NT2/D1 (cell line): Measurements from ENCODE around the gene PRDM12.
A peak's percentile ranks its signal among the peaks of the same experiment; 100 is the strongest.

ENCODE experiments used
- DNase-seq: peaks from one replicate; pipeline ENCODE4 v3.0.0-alpha.2; 2011; ENCODE audit warnings: low read depth, low spot score
- H3K27me3 ChIP-seq: 2 replicates; pipeline ENCODE4 v1.6.0; 2011; ENCODE audit warnings: mild to moderate bottlenecking; ENCODE audit not compliant: insufficient read length, insufficient read depth
- H3K36me3 ChIP-seq: 2 replicates; pipeline ENCODE4 v1.6.1; 2011; ENCODE audit warnings: mild to moderate bottlenecking, low read length, mixed read lengths; ENCODE audit not compliant: insufficient read depth, insufficient read length
- H3K4me1 ChIP-seq: 2 replicates; pipeline ENCODE4 v1.5.1; 2011; ENCODE audit not compliant: insufficient read depth, insufficient read length
- H3K4me3 ChIP-seq: 2 replicates; pipeline ENCODE4 v1.5.1; 2011; ENCODE audit warnings: low read depth; ENCODE audit not compliant: insufficient read length
- H3K9ac ChIP-seq: 2 replicates; pipeline ENCODE4 v1.6.0; 2011; ENCODE audit warnings: low read depth; ENCODE audit not compliant: insufficient read length
- H3K9me3 ChIP-seq: 2 replicates; pipeline ENCODE4 v1.5.1; 2011; ENCODE audit warnings: mild to moderate bottlenecking, low read length; ENCODE audit not compliant: insufficient read depth
- SUZ12 ChIP-seq: IDR thresholded peaks from 2 replicates; pipeline ENCODE4 v1.6.1; 2011; ENCODE audit not compliant: insufficient read length, insufficient read depth; ENCODE audit errors: extremely low read depth
- YY1 ChIP-seq: IDR thresholded peaks from 2 replicates; pipeline ENCODE4 v1.6.1; 2011; ENCODE audit not compliant: insufficient read length, insufficient read depth
- ZNF274 ChIP-seq: IDR thresholded peaks from 2 replicates; pipeline ENCODE4 v1.6.1; 2011; ENCODE audit warnings: mild to moderate bottlenecking, low read depth, low read length

PRDM12 gene

GRCh38 chr9:130627896-130628792, 36.2 kb upstream of the PRDM12 start:
- Histone ChIP-seq H3K4me1 (peaks cover 33% of the 10 kb centered on the region), H3K27me3 (no peaks in the 10 kb centered on the region), H3K36me3 (peaks cover 98% of the 10 kb centered on the region), H3K4me3 (no peak overlapping the region), H3K9ac (no peak overlapping the region), H3K9me3 (no peaks in the 10 kb centered on the region)
- DNase-seq, result no peak
- TF ChIP-seq ZNF274, result no peak

DNA sequence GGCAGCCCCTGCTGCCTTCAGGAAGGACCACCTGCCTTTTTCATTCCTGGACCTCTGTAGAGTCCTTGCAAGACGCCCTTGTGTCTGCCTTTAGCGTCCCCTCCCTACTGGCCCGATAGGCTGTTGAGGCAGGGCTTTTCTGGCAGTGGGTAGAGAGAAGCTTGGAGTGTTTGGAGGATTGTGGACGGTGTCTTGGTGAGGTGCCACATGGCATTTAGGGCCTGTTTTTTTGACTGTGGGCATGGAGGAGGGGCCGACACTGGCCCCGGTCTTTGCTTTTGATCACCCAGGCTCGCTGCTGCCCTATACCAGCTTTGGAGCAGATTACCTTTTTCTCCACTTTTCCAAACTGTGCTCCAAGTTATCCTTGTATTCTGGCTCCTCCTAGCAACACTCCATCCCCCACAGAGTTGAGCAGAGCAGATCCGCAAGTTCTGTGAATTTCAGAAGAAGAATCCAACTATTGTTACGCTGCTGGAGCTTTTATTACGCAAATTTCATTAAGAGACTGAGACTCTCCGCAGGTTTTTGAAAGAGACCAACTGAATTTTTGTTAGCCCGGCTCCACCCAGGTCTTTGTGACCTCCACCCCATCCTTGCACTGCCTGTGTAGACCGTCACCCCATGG, 34.8 kb upstream of the PRDM12 start:
- TF ChIP-seq YY1, result no peak
- TF ChIP-seq SUZ12, result no peak
- no peak for TF ChIP-seq ZNF274
- Histone ChIP-seq H3K4me1 (peaks cover 33% of the 10 kb centered on the region), H3K9me3 (no peaks in the 10 kb centered on the region), H3K9ac (no peak overlapping the region), H3K36me3 (peaks cover 98% of the 10 kb centered on the region), H3K4me3 (no peak overlapping the region), H3K27me3 (no peaks in the 10 kb centered on the region)
- peak; percentile 56 for DNase-seq

DNA sequence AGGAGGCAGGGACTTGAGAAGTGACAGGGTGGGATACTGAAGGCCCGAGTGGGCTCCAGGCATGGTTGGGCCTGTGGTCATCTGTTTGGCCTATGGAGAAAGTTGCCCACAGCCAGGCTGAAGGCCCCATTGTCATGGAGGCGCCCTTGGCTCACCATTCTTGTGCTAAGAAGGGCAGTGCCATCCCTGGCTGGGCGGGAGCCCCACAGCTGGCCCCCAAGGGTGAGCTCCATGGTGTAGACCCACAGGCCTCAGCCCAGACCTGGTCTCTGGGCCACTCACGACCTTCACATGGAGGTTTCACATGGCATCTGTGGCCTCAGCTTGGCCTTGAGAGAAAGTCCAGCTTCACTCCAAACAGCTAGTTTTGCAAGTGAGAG, 34.3 kb upstream of the PRDM12 start:
- Histone ChIP-seq H3K4me3 (no peak overlapping the region), H3K9ac (no peak overlapping the region), H3K36me3 (peaks cover 98% of the 10 kb centered on the region), H3K4me1 (peaks cover 33% of the 10 kb centered on the region), H3K9me3 (no peaks in the 10 kb centered on the region), H3K27me3 (no peaks in the 10 kb centered on the region)
- no peak for DNase-seq
- TF ChIP-seq YY1 (no peak), SUZ12 (no peak), ZNF274 (no peak)

DNA sequence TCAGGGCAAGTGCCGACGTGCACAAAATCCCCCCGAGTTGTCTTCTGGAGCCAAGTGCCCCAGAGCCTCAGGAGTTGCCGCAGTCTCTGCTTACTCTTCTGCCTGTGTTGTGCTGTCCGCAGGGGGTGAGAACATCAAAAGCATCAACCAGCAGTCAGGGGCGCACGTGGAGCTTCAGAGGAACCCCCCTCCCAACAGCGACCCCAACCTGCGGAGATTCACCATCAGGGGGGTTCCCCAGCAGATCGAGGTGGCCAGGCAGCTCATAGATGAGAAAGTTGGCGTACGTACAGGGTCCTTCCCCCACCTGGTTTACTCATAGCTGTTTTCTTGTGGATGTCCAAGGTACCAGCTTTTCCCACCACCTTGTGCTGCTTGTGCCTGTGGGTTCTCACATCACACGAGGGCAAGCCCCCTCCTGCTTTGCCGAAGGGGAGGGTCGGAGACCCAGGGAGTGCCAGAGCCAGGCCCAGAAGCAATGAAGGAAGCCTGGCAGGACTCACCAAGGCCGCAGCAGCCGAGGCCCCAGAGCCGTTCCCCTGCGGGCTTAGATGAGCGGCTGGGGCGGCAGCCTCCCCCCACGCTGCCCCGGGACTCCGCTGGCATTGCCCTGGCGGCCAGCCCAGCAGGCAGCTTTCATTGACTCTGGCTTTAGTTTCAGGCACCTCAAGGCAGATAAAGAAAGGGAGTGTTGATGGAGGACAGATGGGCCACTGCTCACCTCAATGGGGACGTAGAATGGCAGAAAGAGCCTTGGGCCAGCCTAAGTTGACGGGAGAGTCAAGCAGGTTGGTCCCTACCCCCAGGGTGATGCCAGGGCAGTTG, 33.7 kb upstream of the PRDM12 start:
- H3K9ac ChIP-seq, result no peak overlapping the region
- TF ChIP-seq SUZ12, result no peak
- no peak for DNase-seq
- H3K4me3 ChIP-seq, result no peak overlapping the region
- no peaks in the 10 kb centered on the region for H3K9me3 ChIP-seq
- H3K27me3 ChIP-seq, result no peaks in the 10 kb centered on the region
- peaks cover 32% of the 10 kb centered on the region for H3K4me1 ChIP-seq
- peaks cover 96% of the 10 kb centered on the region for H3K36me3 ChIP-seq

DNA sequence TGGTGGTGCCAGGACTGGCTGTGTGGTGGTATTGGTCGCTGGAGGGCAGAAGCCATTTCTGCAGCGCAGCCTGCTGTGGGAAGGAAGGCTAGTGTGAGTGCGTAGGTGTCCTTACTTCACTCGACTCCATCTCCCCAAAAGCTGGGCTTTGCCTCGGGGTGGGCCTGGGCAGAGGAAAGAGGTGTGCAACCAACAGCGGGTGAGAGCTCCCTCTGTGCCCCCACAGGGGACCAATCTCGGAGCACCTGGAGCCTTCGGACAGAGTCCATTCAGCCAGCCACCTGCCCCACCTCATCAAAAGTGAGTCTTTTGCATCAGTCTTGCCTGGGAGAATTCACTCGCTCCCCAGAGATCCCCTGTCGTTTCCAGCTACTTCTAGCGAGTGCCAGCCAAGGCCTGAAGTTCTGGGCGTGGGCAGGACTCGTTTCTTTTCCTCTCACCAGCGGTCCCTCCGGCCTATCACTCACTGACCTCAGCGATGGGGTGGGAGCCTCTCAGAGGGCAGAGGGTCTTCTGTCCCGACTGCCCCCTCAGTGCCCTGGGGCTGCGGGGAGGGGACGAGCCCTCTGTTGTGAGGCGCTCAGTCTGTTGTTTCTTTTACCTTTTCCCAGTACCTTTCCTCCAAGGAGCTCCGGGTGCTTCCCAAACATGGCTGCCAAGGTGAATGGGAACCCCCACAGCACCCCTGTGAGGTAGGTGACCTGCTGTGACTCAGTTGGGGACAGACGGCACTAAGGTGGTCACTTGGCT, 32.9 kb upstream of the PRDM12 start:
- Histone ChIP-seq H3K36me3 (peaks cover 96% of the 10 kb centered on the region), H3K4me1 (peaks cover 30% of the 10 kb centered on the region), H3K4me3 (no peak overlapping the region), H3K27me3 (no peaks in the 10 kb centered on the region), H3K9ac (no peak overlapping the region), H3K9me3 (no peaks in the 10 kb centered on the region)
- no peak for TF ChIP-seq SUZ12
- no peak for TF ChIP-seq YY1
- TF ChIP-seq ZNF274, result no peak
- DNase-seq, result no peak

DNA sequence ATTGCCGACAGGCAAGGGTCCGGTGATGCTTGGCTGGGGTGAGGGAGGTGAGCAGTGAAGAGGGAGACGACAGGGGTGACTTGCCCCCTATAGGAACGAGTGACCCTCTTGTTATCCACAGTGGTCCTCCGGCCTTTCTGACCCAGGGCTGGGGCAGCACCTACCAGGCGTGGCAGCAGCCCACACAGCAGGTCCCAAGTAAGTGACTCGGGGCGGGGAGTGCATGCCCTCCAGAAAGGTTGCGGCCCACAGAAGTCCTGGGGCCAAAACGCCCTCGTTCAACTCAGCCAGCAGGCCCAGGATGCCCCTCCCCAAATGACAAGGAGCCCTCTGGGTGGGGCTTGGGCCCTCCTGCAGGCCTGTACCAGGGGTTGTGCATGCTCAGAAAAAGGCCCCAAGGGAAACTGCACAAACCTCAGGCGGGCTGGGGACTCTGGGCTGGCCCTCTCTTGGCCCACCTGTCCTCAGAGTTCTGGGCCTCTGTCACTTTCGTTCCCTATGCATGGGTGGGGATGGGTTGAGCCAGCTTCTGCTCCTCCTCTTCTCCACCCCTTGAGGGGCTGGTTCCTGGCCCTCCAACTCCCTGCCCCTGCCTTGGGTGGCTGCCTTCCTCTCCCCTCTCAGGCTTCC, 32.2 kb upstream of the PRDM12 start:
- Histone ChIP-seq H3K4me3 (no peak overlapping the region), H3K4me1 (peaks cover 30% of the 10 kb centered on the region), H3K36me3 (peaks cover 96% of the 10 kb centered on the region), H3K9me3 (no peaks in the 10 kb centered on the region), H3K9ac (no peak overlapping the region), H3K27me3 (no peaks in the 10 kb centered on the region)
- DNase-seq, result no peak
- TF ChIP-seq SUZ12, result no peak
- no peak for TF ChIP-seq YY1
- no peak for TF ChIP-seq ZNF274
